HPDE6-E6E7 (cell line): Measurements from ENCODE around the gene VMP1.

Source experiments
- DNase-seq: peaks from one replicate; pipeline ENCODE4 v3.0.0; 2011; ENCODE audit warnings: missing footprints; ENCODE audit errors: extremely low spot score

VMP1 gene

DNA sequence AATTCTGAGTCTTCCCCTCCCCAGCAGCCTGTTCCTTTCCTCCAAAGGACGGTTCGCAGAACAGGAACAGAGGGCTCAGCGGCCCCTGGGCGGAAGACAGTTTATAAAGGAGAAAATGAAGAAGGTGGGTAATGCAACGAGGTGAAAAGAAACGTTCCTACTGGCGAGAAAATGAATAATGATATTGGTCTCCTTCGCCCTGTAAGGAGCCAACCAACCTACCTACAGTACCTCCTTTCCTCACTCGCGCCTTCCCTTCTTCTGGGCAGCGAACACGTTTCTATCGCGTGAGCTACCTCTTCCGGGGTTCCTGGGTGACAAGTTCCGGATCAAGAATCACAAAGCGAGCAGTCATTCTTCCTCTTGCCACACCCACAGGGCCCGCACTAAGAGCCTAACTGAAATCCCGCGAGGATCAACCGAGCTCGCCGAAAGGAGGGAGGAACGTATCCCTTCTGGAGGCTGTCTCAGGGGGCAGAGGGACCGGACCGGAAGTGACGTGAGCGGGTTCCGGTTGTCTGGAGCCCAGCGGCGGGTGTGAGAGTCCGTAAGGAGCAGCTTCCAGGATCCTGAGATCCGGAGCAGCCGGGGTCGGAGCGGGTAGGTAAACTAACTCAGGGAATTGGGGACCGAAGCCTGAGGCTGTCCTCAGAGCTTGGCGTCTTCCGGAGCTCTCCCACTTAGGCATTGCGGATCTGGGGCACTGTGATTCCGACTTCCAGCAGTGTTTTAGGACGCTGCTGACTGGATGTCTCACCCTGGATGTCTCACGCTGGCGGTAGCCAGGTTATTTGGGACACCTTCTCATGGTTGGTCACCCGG, at the start of gene VMP1, which contains the start of gene PTRH2:
Gene VMP1 (plus strand): TSS at position 506 of the 822 bp plus-strand sequence. CDS start 23,793 bp downstream, outside the sequence.
Gene PTRH2 (minus strand): TSS at position 282 of the 822 bp plus-strand sequence. CDS start 9,452 bp downstream, outside the sequence.
- peak; percentile 100 for DNase-seq

DNA sequence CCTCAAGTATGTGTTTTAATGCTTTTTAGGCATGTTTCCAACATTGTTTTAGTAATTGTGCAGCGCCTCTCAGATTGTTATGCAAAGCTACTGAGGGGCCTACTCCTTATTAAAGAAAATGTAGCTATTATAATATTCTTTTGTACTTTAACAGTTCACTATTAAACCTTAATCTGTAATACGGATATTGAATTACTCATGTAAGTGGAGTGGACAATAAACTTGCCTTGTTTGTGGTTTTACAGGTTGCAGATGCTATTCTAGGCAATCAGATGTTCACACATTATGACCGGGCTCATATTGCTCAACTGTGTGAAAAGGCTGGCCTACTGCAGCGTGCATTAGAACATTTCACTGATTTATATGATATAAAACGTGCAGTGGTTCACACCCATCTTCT, 41.2 kb upstream of the VMP1 start:
- DNase-seq = no peak

DNA sequence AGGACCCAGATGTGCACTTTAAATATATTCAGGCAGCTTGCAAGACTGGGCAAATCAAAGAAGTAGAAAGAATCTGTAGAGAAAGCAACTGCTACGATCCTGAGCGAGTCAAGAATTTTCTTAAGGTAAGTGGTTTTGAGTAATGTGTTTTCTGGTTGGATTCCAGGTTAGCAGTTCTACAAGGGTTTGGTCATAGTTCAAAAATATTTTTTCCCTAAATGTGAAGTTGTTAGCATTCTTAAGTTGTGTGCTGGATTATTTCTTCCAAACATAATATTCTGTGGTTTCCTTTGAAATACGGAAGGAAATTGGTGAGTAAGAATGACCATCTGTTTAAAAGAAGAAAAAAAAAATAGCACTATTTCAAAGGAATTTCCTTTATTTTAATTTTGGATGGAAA, 38.6 kb upstream of the VMP1 start:
- peak; percentile 9 for DNase-seq

DNA sequence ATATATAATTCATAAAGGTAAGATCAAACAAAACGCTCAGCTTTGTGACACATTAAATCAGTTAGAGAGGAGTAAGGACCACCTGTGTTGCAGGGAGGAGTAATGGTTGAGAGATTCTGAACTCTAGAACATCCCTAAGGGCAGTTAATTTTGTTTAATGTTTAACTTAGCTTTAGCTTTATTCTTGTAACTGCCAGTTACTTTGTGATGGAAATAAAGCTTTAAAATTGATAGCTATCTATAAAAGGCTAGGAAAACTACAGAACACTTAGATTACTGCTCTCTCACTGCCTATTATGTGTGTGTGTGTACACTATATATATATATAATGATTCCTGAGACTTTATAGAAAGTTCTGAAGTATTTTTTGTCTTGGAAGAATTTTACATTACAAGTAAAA, 38.0 kb upstream of the VMP1 start:
- no peak for DNase-seq

DNA sequence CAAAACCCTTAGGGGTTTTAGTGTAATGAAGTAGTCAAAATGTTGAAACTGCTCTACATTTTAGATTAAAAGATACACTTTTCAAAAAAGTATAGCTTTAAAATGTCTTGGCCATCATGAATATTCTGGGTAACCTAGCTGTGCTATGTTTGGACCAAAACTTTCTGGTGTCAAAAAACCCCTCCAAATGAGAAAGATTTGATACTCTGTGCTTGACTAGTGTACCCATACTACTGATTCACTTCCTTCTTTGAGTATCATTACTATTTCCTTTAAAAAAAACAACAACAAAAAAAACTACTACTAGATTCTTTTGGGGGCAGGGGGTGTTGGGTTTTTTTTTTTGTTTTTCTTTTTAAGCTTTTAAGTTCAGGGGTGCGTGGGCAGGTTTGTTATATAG, 37.5 kb upstream of the VMP1 start:
- no peak for DNase-seq

- DNase-seq = no peak
Measured at GRCh38 chr17:59671386-59671785, 36.1 kb upstream of the VMP1 start.

- DNase-seq = no peak
Measured at GRCh38 chr17:59675231-59675630, 32.2 kb upstream of the VMP1 start.

- DNase-seq = no peak
Measured at GRCh38 chr17:59676716-59677115, 30.7 kb upstream of the VMP1 start.

DNA sequence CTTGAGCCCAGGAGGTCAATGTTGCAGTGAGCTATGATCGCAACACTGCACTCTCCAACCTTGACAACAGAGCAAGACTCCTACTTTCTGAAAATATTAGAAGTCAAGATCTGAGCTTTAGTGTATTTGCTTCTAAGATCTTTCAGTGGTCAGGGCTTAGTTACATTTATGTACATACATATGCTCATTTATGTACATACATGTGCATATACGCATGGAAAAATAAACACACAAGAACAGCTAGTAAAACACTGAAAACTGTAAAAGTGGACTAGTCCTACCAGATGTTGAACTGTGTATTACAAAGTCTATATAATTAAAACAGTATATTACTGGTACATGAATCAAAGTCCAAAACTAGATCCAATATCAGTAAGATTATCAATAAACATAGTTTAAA, 28.5 kb upstream of the VMP1 start:
- no peak for DNase-seq

- no peak for DNase-seq
Measured at GRCh38 chr17:59680314-59680713, 27.1 kb upstream of the VMP1 start.

GRCh38 chr17:59683283-59683682, 24.2 kb upstream of the VMP1 start:
- no peak for DNase-seq

- no peak for DNase-seq
Measured at GRCh38 chr17:59684967-59685366, 22.5 kb upstream of the VMP1 start.

DNA sequence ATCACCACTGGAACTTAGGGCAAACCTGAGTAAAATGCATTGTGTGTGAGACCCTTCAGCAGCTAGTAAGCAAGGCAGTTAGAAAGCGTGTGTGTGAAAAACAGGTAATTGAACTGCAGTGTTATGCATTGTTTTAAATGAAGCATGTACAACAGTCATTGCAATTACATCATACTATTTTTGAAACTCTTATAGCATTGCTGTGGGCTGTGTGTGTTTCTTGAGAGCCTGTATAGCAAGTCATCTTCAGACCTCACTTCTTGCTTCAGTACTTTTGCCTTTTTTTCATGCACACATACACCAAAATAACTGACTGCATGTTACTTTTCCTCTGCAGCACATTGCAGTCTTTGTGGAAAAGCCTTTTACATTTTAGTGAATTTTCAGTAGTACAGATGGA, 19.4 kb upstream of the VMP1 start:
- DNase-seq = no peak

DNA sequence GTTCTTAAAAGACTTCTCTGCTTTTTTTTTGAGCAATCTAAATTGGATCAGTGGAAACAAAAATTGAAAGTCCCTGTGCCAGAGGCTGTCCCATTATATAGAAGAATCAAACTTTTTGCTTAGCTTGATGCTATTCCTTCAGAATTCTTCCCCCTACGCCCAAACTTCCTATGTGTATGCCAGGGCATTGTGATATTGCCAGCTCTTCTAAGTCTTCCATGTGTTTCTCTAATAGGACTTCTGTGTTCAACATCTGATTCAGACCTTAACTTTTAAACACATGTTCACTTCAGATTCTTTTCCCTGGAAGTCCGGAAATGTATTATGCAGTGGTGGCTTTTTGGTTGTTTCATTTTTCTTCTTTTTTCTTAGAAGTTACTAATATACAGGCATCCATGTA, 19.0 kb upstream of the VMP1 start:
- no peak for DNase-seq

DNA sequence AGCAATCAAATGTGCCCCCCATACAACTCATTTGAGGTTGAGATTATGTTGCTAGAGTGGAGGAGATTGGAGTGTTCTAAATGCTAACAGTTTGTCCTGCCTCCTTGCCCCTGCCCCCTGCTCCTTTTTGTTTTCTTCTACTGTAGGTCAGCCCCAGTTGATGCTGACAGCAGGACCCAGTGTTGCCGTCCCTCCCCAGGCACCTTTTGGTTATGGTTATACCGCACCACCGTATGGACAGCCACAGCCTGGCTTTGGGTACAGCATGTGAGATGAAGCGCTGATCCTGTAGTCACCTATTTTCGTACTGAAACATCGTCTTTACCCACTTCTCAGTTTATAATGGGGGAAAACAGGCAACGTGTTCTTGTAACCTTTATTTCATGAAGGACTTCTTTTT, 13.9 kb upstream of the VMP1 start:
- DNase-seq = no peak

GRCh38 chr17:59694344-59694743, 13.1 kb upstream of the VMP1 start:
- DNase-seq = no peak

GRCh38 chr17:59695945-59696681, 11.3 kb upstream of the VMP1 start:
- DNase-seq = no peak

- no peak for DNase-seq
Measured at GRCh38 chr17:59696682-59697277, 10.7 kb upstream of the VMP1 start.

DNA sequence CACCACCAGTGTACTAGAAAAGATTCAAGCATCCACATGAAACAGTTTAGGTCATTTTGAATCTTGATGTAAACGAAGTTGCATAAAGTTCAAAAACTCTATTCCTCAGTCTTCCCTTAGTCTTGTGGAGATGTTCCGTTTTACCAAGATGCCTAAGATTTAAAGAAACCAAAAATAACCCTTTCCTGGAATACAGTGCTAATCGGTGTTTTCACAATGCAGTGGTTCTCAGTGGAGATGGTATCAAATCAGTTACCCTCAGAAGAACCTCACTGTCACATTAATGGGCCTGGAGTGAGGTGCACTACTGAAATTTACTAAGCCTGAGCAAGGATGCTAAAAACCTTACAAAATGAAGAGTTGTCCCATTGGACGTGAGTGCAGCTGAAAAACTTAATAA, 9.3 kb upstream of the VMP1 start:
- DNase-seq = no peak

DNA sequence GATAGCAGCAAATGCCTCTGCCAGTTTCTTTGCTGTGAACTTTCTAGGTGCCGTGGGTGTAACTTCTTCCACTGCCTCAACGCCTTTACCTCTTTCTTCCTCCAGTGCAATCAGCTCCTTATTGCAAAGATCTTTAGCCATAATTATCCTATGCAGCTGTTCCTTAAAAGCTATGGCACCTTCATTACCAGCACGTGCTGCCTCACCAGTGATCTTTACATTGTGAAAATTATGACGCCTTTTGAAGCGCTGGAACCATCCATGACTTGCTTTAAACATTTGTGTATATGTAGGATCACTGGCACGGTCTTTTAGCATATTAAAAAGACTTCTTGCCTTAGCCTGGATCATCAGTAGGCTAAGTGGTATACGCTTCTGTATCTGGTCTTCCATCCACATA, 8.2 kb upstream of the VMP1 start:
- no peak for DNase-seq

- no peak for DNase-seq
Measured at GRCh38 chr17:59699786-59700185, 7.7 kb upstream of the VMP1 start.

DNA sequence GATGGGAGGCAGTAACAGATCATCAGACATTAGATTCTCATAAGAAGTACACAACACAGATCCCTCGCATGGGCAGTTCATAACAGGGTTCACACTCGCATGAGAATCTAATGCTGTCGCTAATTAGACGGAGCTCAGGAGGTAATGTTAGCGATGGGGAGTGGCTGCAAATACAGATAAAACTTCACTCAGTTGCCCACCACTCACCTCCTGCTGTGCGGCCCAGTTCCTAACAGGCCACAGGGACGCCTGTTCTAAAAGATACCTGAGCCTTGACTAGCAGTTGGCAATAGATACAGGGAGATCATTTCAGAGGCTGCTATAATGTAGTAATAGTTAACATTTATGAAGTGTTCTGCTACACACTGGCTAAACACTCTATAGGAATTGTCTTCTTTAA, 5.2 kb upstream of the VMP1 start:
- DNase-seq = no peak

- DNase-seq = peak; percentile 38
Measured at GRCh38 chr17:59707971-59708430, 547 bp downstream of the VMP1 start.
